Panc1 (cell line): ENCODE data around the gene SEMA3B.

Source experiments
- POLR2AphosphoS5 ChIP-seq: IDR thresholded peaks from 2 replicates; pipeline ENCODE4 v1.6.1; 2012; ENCODE audit warnings: mild to moderate bottlenecking, low read depth, low read length, moderate library complexity
- SIN3A ChIP-seq: IDR thresholded peaks from 2 replicates; pipeline ENCODE4 v1.6.1; 2012; ENCODE audit warnings: low read depth, mild to moderate bottlenecking, low read length, moderate library complexity, borderline replicate concordance; ENCODE audit not compliant: insufficient read depth
- TCF7L2 ChIP-seq: IDR thresholded peaks from 2 replicates; pipeline ENCODE4 v1.6.1; 2011; ENCODE audit warnings: mild to moderate bottlenecking, low read depth, low read length, inconsistent platforms
- TF ChIP-seq, protein P1 (sequence below): fragments of 450-650 bp; IDR thresholded peaks from 2 replicates; pipeline ENCODE4 v1.5.1; 2017; ENCODE audit warnings: mild to moderate bottlenecking

DNA sequence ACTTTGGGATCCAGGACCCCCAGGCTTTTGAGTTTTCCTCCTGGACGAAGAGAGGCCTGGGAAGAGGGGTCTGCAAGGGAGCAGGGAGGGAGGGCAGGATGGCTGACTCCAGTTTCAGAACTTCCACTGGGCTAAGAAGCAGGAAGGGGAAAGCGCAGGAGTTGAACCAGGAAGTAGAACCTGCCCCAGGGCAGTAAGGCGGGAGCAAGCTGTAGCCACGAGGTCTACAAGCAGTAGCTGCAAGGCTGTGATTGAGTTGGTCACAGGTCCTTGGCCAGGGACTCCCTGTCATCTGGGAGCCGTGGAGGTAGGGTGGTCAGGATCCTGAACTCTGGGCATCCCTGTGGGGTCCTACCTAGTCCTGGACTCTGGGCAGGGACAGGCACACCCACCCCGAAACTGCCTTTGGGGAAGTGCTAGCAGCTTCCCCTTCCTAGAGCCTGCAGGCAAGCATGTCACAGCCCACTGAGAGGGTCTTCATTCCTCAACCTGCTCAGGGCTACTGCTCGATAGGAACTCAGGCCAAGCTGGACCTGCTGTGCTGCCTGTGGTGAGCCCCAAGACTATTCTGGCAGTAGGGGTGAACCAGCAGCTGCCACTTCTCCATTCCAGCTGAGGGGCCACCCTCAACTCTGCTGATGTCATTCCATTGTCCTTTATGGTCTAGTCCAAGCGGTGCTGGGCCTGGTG, 38.7 kb upstream of the SEMA3B start:
- TF ChIP-seq, protein P1, sequence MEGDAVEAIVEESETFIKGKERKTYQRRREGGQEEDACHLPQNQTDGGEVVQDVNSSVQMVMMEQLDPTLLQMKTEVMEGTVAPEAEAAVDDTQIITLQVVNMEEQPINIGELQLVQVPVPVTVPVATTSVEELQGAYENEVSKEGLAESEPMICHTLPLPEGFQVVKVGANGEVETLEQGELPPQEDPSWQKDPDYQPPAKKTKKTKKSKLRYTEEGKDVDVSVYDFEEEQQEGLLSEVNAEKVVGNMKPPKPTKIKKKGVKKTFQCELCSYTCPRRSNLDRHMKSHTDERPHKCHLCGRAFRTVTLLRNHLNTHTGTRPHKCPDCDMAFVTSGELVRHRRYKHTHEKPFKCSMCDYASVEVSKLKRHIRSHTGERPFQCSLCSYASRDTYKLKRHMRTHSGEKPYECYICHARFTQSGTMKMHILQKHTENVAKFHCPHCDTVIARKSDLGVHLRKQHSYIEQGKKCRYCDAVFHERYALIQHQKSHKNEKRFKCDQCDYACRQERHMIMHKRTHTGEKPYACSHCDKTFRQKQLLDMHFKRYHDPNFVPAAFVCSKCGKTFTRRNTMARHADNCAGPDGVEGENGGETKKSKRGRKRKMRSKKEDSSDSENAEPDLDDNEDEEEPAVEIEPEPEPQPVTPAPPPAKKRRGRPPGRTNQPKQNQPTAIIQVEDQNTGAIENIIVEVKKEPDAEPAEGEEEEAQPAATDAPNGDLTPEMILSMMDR = no peak
- TF ChIP-seq POLR2AphosphoS5 (no peak), SIN3A (no peak), TCF7L2 (no peak)
